Right lobe of liver (tissue), 6 donors: Measurements from ENCODE around the gene ITPK1. TPM values are rescaled to one million over a fixed set of nuclear protein-coding genes. Genes with fewer than 3 reads are reported as not detected.

Experiments
- ATAC-seq, 4 donors: fragments of 200-7000 bp; cut with Tn5 transposase; one replicate each; pipeline ENCODE4 v1.9.1; 2020; ENCODE audit warnings: mild to moderate bottlenecking in 4 of 4, moderate library complexity in 4 of 4
- DNase-seq, 3 donors: peaks; one replicate each; pipeline ENCODE4 v3.0.0-alpha.2; 2020
- H3K27ac ChIP-seq, 3 donors: fragments of 200-600 bp; one replicate each; pipeline ENCODE4 v1.8.0; 2022
- H3K27me3 ChIP-seq, 2 donors: fragments of 200-600 bp; one replicate each; pipeline ENCODE4 v1.8.0; 2022
- H3K36me3 ChIP-seq, 4 donors: fragments of 200-600 bp; sonication (generic) in 1 of 4; one replicate each; pipeline versions ENCODE4 v1.5.1 to v1.8.0; 2017 to 2022; ENCODE audit warnings: control low read depth in 1 of 4
- H3K4me1 ChIP-seq, 4 donors: fragments of 200-600 bp; sonication (generic) in 1 of 4; one replicate each; pipeline versions ENCODE4 v1.5.1 to v1.8.0; 2017 to 2022; ENCODE audit warnings: control low read depth in 1 of 4
- H3K4me3 ChIP-seq, 3 donors: fragments of 200-600 bp; one replicate each; pipeline ENCODE4 v1.8.0; 2022
- H3K9me3 ChIP-seq, 4 donors: fragments of 200-600 bp; sonication (generic) in 1 of 4; one replicate each; pipeline versions ENCODE4 v1.5.1 to v1.8.0; 2017 to 2022; ENCODE audit warnings: control low read depth in 1 of 4
- CTCF ChIP-seq, 4 donors: fragments of 200-600 bp in 3 of 4; fragments of 450-650 bp in 1 of 4; IDR thresholded peaks; one replicate each; pipeline versions ENCODE4 v1.5.1 to v1.8.0; 2016 to 2022; ENCODE audit warnings: antibody characterized with exemption in 4 of 4, mild to moderate bottlenecking in 2 of 4
- POLR2A ChIP-seq: fragments of 450-650 bp; IDR thresholded peaks from one replicate; pipeline ENCODE4 v1.6.1; 2017; ENCODE audit warnings: antibody characterized with exemption, mild to moderate bottlenecking
- WGBS: methylation state at CpG from one replicate; pipeline ENCODE4 v1.1.6; 2018; ENCODE audit warnings: low coverage, low lambda C conversion rate; ENCODE audit not compliant: insufficient coverage; ENCODE audit errors: missing lambda C conversion rate; 5-methylcytosine and 5-hydroxymethylcytosine counted together
- intact Hi-C, 2 donors: fragments of 100-400 bp; cut with DNase I; formaldehyde crosslinking; loops; one replicate each; pipeline versions ENCODE4 v1.11.2 to v1.14.1; 2022
- total RNA-seq, 6 experiments: library from RNA; depleted of rRNA in 2 of 6; stranded (reverse); fragments of >200 nt in 2 of 6; fragmentation: NEBNext Ultra II Directional in 3 of 6; extraction: Animal tissue kit (Norgen Biotek cat#: 25700) in 3 of 6; gene quantifications; one replicate each; pipeline versions ENCODE4 v1.1.0 to v1.2.4, GENCODE V29; 2016 to 2023
- donor health status: DM: no; HTN: yes; CAD: no.
- donor health status: DM: no; HTN: no; CAD: no.
- donor health status: DM: no; HTN: no; CAD: no.
- donor health status: DM: no; HTN: yes; CAD: no.
- donor health status: DM: no; HTN: yes; CAD: no.

Gene ITPK1
- total RNA-seq, 6 experiments from 2014 or later: 28.4 to 61.0 (median 40.0) TPM

GRCh38 chr14:93091666-93092065 lies 24.1 kb downstream of the ITPK1 start:
- no peaks in the 10 kb centered on the region for H3K9me3 ChIP-seq
- no peaks in the 10 kb centered on the region for H3K27me3 ChIP-seq
- H3K36me3 ChIP-seq: no peaks in the 10 kb centered on the region
- TF ChIP-seq CTCF (IDR thresholded peaks at IDR 0.05): no peak
- no peak for TF ChIP-seq POLR2A
- intact Hi-C loops: no loop called here
- H3K4me3 ChIP-seq: no peak overlapping the region
- no peaks in the 10 kb centered on the region for H3K4me1 ChIP-seq
- no peak for ATAC-seq
- no peak for DNase-seq
- no peak overlapping the region for H3K27ac ChIP-seq
- WGBS: 100% methylated on average over 5 of the region's 8 CpGs

- TF ChIP-seq POLR2A (no peak), CTCF (IDR thresholded peaks at IDR 0.05) (no peak)
- no peak for DNase-seq
- Histone ChIP-seq H3K36me3 (no peaks in the 10 kb centered on the region), H3K27me3 (no peaks in the 10 kb centered on the region), H3K27ac (no peak overlapping the region), H3K4me1 (no peaks in the 10 kb centered on the region), H3K9me3 (no peaks in the 10 kb centered on the region), H3K4me3 (no peak overlapping the region)
- intact Hi-C loops: no loop called here
- no peak for ATAC-seq
- 77% methylated on average over 10 of the region's 11 CpGs for WGBS
These were observed 24.7 kb downstream of the ITPK1 start for GRCh38 chr14:93090826-93091555.

GRCh38 chr14:93089521-93090269 lies 26.0 kb downstream of the ITPK1 start:
- Histone ChIP-seq H3K36me3 (no peaks in the 10 kb centered on the region), H3K4me1 (peaks cover 0 to 7% (median 0%) of the 10 kb centered on the region in 4 donors), H3K9me3 (no peaks in the 10 kb centered on the region), H3K27ac (no peak overlapping the region), H3K4me3 (no peak overlapping the region), H3K27me3 (no peaks in the 10 kb centered on the region)
- no CpG with 5 or more reads among the region's 10 CpGs for WGBS
- intact Hi-C loops: no loop called here
- ATAC-seq (no peak), DNase-seq (no peak)
- TF ChIP-seq CTCF (IDR thresholded peaks at IDR 0.05) (no peak), POLR2A (no peak)

- no peak for DNase-seq
- 85% methylated on average over 2 of the region's 8 CpGs for WGBS
- H3K27me3 ChIP-seq: no peaks in the 10 kb centered on the region
These were observed 29.2 kb downstream of the ITPK1 start for GRCh38 chr14:93086441-93087055.

More at GRCh38 chr14:93086441-93087055, 29.2 kb downstream of the ITPK1 start:
- no peak overlapping the region for H3K27ac ChIP-seq
- no peak for TF ChIP-seq CTCF (IDR thresholded peaks at IDR 0.05)
- no peak for TF ChIP-seq POLR2A
- intact Hi-C loops: no loop called here
- no peaks in the 10 kb centered on the region for H3K36me3 ChIP-seq
- ATAC-seq: no peak
- H3K4me3 ChIP-seq: no peak overlapping the region
- H3K4me1 ChIP-seq: peaks cover 0 to 21% (median 7%) of the 10 kb centered on the region in 4 donors
- H3K9me3 ChIP-seq: no peaks in the 10 kb centered on the region
